GM12874 (cell line): ENCODE measurements around the gene PRKD2.

Experiments used
- CTCF ChIP-seq: IDR thresholded peaks from 2 replicates; pipeline ENCODE4 v1.5.1; 2011; ENCODE audit warnings: low read depth, mild to moderate bottlenecking, control low read depth, low read length, moderate library complexity; ENCODE audit not compliant: insufficient read depth

PRKD2 gene

DNA sequence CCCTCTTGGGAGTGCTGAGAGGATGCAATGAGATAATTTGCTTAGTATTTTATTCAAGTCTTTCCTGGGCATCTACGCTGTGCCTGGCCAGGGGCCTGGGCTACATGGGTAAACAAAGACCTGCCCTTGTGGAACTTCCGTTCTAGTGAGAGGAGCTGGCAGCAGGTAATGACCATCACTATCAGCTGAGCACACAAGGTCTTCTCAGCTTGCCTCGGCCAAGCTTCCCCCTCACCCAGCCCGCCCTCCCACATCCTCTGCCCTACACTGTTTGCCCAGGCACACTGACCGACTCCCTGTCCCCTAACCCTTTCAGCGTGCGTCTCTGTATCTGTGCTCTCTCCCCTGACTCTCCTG is 20.4 kb upstream of the PRKD2 start:
- no peak for TF ChIP-seq CTCF

DNA sequence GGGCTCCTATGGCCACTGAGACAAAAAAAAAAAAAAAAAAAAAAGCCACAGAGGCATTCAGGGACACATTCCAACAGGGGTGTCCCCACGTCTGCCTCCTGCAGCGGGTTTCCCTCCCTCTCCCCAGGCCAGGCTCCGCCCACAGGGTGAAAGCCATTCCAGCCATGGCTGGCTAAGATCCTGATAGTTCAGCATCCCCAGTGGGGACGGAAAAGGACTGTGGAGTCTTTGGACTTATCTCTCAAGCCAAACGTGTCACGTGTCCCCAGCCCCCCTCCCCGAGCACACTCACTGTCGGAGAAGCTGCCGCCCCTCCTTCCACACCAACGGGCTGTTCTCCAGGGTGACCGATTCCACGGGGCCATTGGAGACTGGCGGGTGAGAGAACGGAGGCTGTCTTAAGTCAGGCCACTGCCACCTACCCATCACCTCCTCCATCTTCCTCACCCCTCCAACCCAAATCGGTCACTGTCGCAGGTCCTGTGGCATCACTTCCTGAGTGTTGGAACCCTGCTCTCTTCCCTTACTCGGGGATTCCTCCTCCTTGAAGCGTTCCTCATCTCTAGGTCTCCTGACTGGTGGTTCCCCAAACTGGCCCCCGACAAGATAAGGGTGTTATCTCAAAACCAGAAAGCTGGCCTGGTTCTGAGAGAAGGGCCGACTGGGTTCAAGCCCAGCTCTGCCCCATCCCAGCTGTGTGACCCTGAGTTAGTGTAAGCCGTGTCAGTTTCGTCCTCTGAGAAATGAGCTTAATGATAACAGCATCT is 19.8 kb upstream of the PRKD2 start:
- TF ChIP-seq CTCF = no peak

- TF ChIP-seq CTCF = no peak
Measured at GRCh38 chr19:46733690-46734292, 16.9 kb upstream of the PRKD2 start.

DNA sequence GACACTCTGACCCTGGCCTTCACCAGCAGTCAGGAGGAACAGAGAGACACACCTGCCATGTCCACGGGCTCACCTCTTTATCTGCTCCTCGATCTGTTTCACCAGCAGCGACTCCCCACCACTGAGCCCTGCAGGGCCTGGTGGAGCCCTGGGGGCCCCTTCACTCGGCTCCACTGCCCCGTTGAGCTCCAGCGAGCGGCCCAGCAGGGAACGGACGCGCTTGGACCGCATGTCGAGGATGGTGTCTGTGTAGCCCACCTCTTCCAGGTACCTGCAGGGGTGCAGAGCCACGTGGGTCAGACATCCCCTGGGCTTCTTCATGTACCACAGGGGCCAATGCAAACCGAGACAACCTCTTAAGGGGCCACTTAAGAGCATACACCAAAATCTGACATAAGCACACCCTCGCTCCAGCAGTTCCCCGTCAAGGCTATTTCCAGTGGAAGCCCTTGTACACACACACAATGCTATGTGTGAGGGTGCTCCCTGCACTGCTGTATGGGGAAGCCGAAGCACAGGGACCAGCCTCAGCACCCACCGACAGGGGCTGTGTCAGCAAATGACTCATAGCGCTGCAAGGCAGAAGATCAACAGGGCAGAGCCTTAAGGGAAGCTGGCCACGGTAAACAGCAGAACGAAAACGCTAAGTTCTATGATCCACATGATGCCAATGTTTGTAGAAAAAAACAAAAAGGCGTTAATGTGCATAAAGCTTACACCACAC is 16.2 kb upstream of the PRKD2 start:
- no peak for TF ChIP-seq CTCF

DNA sequence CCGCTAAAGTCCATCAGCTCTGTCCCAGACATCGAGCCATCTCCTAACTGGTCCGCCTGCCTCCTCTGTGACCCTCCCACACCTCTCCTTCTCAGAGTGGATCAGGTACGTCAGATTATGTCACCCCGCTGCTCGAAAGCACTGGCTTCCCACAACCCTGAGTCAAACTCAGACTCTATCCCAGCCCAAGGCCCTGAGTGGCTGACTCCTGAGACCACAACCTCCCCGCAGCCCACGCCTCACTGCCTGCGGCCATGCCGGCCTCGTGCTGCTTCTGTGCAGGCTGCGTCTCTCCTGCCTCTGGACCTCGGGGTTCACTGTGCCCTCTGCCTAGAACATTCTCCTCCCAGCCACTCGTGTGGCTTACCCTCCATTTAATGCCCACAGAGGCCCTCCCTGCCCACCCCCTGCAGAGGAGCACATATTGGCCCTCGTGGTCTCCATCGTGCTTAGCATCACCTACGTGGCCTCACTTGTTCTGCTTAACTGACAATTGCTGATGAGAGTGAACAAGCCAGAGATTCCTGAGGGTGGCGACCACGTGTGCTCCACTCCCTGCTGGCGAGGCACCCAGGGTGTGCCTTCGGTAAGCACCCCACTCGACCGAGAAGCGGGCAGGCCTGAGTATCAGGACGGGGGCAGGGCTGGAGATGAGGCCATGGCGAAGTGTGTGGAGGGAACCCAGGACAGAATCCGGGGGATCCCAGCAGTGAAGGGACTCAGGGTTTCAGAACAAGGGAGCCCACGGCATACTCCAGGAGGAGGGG is 15.4 kb upstream of the PRKD2 start:
- TF ChIP-seq CTCF = no peak

GRCh38 chr19:46731584-46731983 is 14.7 kb upstream of the PRKD2 start:
- TF ChIP-seq CTCF = no peak

- TF ChIP-seq CTCF = no peak
Measured at GRCh38 chr19:46731007-46731501, 14.1 kb upstream of the PRKD2 start.
